ENCODE data around the gene DLX3.

DNA sequence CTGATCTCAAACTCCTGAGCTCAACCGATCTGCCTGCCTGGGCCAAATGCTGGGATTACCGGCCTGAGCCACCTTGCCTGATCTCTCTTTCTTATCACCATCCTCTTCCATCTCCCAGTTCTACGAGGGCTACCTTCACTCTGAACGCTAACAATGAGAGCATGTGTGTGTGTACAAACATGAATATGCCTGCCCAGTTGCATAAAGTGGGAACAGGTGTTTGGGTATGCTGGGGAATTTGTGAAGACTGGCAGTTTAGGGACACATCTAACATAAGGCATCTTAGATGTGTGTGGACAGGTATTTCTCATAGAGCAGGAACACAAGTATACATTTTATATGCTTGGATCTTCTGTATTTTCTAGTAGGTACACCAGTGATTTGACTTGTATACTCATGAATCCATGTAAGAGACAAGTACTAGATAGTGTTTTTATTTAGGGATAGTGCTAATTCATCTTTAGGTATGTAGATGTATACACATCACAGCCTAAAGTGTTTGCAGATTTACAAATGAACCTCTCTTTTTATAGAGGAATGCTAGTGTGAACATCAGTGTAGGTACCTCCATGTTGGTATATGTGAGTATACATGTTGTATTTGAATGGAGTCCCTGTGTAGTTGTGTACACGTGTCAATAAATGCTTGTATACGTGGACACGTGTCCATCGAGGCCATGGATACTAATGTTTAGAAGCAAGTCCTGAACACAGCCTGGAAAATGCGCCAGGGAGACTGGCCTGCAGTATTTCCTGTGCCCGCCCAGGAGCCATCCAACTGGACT lies 27.2 kb downstream of the DLX3 start:
- TF ChIP-seq, protein P1, sequence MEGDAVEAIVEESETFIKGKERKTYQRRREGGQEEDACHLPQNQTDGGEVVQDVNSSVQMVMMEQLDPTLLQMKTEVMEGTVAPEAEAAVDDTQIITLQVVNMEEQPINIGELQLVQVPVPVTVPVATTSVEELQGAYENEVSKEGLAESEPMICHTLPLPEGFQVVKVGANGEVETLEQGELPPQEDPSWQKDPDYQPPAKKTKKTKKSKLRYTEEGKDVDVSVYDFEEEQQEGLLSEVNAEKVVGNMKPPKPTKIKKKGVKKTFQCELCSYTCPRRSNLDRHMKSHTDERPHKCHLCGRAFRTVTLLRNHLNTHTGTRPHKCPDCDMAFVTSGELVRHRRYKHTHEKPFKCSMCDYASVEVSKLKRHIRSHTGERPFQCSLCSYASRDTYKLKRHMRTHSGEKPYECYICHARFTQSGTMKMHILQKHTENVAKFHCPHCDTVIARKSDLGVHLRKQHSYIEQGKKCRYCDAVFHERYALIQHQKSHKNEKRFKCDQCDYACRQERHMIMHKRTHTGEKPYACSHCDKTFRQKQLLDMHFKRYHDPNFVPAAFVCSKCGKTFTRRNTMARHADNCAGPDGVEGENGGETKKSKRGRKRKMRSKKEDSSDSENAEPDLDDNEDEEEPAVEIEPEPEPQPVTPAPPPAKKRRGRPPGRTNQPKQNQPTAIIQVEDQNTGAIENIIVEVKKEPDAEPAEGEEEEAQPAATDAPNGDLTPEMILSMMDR (IDR thresholded peaks at IDR 0.05; ENCODE audit: insufficient read depth, low read length, poor library complexity, severe bottlenecking), result no peak
- no peak for TF ChIP-seq EZH2phosphoT487 (conservative IDR thresholded peaks at IDR 0.05; ENCODE audit: low read length)

All from SU-DHL-6 (cell line).